Skin epidermis (tissue), 12 donors: ENCODE data around the gene SLC2A5.
"Not testable (repeated sequence)": the region's sequence is repeated elsewhere in the genome, so short reads cannot be mapped to it uniquely, and the experiment has no call there.

Experiments used
- H3K27ac ChIP-seq, 21 experiments: fragments of 200-600 bp; sonication (generic) in 11 of 21; one replicate each; pipeline ENCODE4 v1.5.0; 2020; ENCODE audit warnings: mild to moderate bottlenecking in 3 of 21, inconsistent platforms in 2 of 21, moderate library complexity in 2 of 21
- H3K4me3 ChIP-seq, 7 experiments: fragments of 200-600 bp; sonication (generic) in 2 of 7; one replicate each; pipeline ENCODE4 v1.5.0; 2020; ENCODE audit warnings: inconsistent platforms in 2 of 7, mild to moderate bottlenecking in 2 of 7, moderate library complexity in 1 of 7

Gene SLC2A5

GRCh38 chr1:9040659-9041030, 28.8 kb downstream of the SLC2A5 start:
- H3K27ac ChIP-seq, result no peak overlapping the region

GRCh38 chr1:9039761-9040658, 29.4 kb downstream of the SLC2A5 start:
- peak overlapping the region in 1 of 7 experiments; percentile 1 for H3K4me3 ChIP-seq
- H3K27ac ChIP-seq, result no peak overlapping the region

More at GRCh38 chr1:9040659-9041030, 28.8 kb downstream of the SLC2A5 start:
- H3K4me3 ChIP-seq, result no peak overlapping the region

DNA sequence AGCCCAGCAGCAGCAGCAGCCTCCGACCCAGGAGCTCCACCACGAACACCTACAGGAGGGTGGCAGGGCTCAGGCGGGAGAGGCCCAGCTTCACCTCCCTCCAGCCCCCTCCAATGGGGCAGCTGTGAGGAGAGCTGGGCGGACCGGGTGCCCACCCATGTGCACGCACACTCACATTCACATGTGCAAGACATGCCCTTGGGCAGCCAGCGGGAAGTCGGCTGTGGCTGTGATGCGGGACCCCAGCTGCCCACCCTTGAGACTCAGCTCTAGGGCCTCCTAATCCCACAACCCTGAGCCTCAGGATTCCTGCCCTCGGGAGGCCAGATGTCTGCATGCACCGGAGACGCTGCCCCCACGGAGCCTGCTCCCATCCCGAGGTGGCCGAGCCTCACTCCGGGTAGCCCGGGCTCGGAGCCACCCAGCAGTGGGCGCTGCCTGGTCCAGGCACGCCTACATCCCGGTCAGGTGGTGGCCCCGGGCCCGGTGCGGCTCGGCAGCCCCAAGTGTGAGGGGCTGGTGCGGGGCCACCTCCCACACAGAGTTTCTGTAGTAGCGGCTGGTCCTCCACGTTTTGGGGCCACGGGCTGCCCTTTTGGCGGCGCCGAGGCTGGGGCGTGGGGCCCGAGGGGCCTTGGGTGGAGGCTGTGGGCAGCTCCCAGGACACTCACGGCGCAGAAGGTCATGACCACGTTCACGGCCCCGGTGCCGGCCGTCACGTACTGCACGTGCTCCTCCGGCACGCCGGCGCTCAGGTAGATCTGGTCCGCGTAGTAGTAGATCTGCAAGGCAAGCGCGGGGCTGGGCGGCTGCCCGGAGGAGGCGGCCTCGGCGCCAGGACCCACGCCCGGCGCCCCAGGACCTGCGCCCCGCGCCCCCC, 30.3 kb downstream of the SLC2A5 start:
- Histone ChIP-seq H3K4me3 (peak overlapping the region in 1 of 7 experiments; percentile 1), H3K27ac (no peak overlapping the region)

DNA sequence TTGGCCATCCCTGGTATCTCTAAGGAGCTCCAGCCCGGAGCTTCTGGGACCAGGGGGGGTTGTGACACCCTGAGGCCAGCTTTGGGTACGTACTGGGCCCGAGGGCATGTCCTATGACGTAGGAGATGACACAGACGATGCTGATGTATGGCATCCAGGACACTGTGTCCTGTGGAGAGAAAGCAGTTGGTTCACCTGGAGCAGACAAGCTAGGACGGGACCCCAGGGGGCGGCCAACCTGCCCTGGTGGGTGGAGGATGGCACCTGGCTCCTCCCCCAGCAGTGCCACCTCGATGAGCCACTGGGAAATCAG, 31.1 kb downstream of the SLC2A5 start:
- Histone ChIP-seq H3K4me3 (no peak overlapping the region), H3K27ac (no peak overlapping the region)

GRCh38 chr1:9037476-9038337, 31.7 kb downstream of the SLC2A5 start:
- Histone ChIP-seq H3K27ac (peak overlapping the region in 7 of 21 experiments; percentile 11 to 77 (median 26)), H3K4me3 (no peak overlapping the region)

GRCh38 chr1:9035226-9035625, 34.2 kb downstream of the SLC2A5 start:
- Histone ChIP-seq H3K4me3 (no peak overlapping the region), H3K27ac (no peak overlapping the region)

- Histone ChIP-seq H3K27ac (no peak overlapping the region), H3K4me3 (no peak overlapping the region)
Measured at GRCh38 chr1:9033363-9033762, 36.1 kb downstream of the SLC2A5 start.

DNA sequence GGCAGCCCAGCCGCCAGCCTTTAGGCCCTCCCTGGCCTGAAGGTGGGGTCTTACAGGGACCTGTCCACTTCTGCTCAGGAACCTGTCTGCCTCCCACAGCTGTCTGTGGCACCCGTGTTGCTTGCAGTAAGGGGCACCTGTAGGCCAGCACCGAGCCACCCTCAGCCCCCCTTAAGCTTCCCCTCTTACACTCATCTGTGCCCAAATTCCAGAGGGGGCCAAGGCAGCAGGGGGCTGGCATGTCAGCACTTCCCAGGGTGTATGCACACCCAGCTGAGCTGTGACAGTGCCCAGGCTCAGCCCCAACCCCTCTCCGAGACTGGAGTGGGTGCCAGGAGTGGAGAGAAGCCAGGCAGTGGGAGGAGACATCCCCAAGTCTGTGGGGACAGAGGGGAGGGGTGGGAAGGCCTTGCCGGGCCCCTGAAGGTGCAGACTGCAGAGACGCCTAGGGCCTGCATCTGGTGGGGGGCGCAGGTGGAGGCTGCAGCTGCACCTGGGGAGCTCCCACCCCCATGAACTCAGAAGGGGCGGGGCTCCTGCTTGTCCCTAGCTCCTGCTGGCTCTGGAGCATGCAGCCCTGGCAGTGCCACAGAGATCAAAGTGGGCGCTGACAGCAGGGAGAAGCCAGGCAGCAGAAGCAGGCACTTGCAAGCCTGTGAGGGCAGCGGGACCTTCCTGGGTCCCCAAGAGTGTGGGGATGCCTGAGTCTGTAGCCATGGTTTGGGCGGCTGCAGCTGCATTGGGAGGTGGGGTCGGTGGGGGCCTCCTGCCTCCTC, 37.8 kb downstream of the SLC2A5 start:
- H3K4me3 ChIP-seq, result no peak overlapping the region
- no peak overlapping the region for H3K27ac ChIP-seq

GRCh38 chr1:9031077-9031476, 38.4 kb downstream of the SLC2A5 start:
- H3K27ac ChIP-seq, H3K4me3 ChIP-seq: not testable (repeated sequence)

- Histone ChIP-seq H3K27ac (no peak overlapping the region), H3K4me3 (no peak overlapping the region)
Measured at GRCh38 chr1:9028921-9029705, 40.3 kb downstream of the SLC2A5 start.

DNA sequence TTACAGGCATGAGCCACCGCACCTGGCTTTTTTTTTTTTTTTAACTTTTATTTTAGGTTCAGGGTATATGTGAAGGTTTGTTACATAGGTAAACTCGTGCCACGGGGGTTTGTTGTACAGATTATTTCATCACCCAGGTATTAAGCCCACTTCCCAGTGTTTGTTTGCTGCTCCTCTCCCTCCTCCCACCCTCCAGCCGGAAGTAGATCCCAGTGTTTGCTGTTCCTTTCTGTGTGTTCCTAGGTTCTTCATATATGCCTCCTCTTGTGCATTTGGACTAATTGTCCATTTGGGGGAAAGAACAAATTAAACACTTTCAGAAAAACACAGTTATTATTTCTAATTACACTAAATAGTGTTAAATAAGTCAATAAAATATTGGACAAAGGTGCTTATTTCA, 42.1 kb downstream of the SLC2A5 start:
- Histone ChIP-seq H3K27ac (no peak overlapping the region), H3K4me3 (no peak overlapping the region)

GRCh38 chr1:9025449-9025848, 44.0 kb downstream of the SLC2A5 start:
- H3K4me3 ChIP-seq, result no peak overlapping the region

DNA sequence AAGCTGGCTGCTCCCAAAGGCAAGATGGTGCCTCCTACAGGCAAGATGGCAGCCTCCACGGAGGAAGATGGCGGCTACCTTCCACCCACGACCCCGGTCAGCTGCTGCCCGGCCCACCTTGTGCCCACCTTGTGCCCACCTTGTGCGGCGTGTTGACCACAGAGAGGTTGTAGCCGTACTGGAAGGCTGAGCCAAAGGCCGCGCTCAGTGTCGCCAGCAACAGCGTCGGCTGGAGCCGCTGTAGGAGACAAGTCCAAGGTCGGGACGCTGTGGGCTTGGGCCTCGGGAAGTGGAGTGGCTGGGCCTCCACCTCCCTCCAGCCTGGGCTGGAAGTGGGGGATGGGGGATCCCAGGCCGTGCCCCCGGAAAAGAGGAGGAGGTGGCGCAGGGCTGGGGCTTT, 44.6 kb downstream of the SLC2A5 start:
- Histone ChIP-seq H3K27ac (no peak overlapping the region), H3K4me3 (no peak overlapping the region)

More at GRCh38 chr1:9025449-9025848, 44.0 kb downstream of the SLC2A5 start:
- no peak overlapping the region for H3K27ac ChIP-seq

DNA sequence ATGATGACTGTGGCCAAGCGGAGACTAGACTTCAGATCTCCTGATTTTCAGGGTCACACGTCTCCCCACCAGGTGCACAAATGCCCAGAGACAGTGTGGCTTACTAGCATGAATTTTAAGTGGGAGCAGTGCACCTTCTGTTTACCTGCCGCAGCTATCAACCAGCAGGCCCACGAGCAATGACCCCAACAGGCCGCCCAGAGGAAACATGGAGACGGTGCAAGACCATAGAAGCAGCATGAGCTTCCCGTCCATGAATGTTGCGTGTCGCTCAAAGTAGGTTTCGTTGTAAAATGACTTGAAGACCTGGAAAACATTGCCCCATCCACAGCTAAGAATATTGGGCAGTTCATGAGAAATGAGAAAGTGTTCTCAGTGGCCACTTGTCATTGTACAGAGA, 46.7 kb downstream of the SLC2A5 start:
- Histone ChIP-seq H3K4me3 (no peak overlapping the region), H3K27ac (no peak overlapping the region)

DNA sequence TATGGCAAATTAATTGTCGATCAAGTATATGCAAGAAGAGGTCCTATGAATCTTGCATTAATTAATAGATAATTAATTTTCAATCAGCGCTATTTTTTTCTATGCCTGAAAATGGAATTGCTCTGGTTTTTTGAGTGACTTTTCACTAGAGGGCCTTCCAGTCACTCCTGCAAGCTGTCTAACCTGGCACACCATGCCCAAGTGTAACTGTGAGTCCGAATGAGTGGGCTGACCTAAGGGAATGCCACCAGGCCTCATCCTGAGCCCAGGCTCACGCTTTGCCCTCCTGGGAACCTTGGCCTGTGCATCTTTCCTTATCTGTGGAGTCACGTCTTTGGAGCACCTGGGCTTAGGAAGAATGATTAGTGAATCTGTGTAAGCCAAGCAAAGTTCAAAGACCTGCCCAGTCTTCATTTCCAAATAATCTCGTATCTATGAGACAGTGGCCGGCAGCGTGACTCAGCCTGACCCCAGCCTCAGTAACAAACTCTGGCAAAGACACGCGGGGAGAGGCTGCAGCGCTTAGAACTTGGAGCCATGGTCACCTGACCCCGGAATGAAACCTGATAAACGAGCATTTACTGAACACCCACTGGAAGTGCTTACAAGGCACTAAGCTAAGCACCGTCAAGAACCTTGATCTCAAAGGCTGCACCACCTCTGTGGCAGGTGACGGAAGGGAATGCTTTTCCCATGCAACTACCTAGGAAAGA, 47.3 kb downstream of the SLC2A5 start:
- not testable (repeated sequence) for H3K4me3 ChIP-seq, H3K27ac ChIP-seq

DNA sequence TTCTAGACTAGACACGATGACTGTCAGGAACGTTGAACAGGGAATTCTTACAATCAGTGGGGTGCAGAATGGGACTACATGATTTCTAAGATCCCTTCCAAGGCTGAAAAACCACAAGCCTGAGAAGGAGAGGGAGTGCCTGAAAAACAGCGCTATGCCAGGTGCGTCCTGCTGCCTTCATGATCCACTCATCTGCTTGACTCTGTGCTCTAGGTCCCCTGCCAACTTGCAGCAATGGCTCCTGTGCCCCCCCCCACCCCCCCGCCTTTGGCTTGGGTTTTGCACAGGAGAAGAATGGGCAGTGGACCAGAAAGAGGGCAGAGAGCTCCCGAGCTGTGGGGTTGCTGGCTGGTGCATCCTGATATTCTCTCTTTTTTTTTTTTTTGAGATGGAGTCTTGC, 49.1 kb downstream of the SLC2A5 start:
- H3K27ac ChIP-seq, result no peak overlapping the region
- no peak overlapping the region for H3K4me3 ChIP-seq

GRCh38 chr1:9019896-9020295, 49.5 kb downstream of the SLC2A5 start:
- Histone ChIP-seq H3K4me3 (no peak overlapping the region), H3K27ac (no peak overlapping the region)

- Histone ChIP-seq H3K27ac (no peak overlapping the region), H3K4me3 (no peak overlapping the region)
Measured at GRCh38 chr1:9018333-9018732, 51.1 kb downstream of the SLC2A5 start.
